Ovary (tissue), 3 donors: Measurements from ENCODE around the gene RAPGEF2.

Experiments
- EP300 ChIP-seq: sonication (generic); formaldehyde crosslinking; IDR thresholded peaks from one replicate; pipeline ENCODE4 v1.6.1; 2017; ENCODE audit warnings: antibody characterized with exemption
- POLR2A ChIP-seq: fragments of 450-650 bp; IDR thresholded peaks from one replicate; pipeline ENCODE4 v1.6.1; 2017; ENCODE audit warnings: antibody characterized with exemption, mild to moderate bottlenecking, moderate library complexity
- TF ChIP-seq, protein P1 (sequence below), 3 donors: fragments of 450-650 bp in 2 of 3; fragments of 200-600 bp in 1 of 3; IDR thresholded peaks; one replicate each; pipeline versions ENCODE4 v1.5.1 to v1.8.0; 2016 to 2022; ENCODE audit warnings: antibody characterized with exemption in 3 of 3, mild to moderate bottlenecking in 1 of 3
- donor health status: DM: no; HTN: no; CAD: no.

- TF ChIP-seq, protein P1, sequence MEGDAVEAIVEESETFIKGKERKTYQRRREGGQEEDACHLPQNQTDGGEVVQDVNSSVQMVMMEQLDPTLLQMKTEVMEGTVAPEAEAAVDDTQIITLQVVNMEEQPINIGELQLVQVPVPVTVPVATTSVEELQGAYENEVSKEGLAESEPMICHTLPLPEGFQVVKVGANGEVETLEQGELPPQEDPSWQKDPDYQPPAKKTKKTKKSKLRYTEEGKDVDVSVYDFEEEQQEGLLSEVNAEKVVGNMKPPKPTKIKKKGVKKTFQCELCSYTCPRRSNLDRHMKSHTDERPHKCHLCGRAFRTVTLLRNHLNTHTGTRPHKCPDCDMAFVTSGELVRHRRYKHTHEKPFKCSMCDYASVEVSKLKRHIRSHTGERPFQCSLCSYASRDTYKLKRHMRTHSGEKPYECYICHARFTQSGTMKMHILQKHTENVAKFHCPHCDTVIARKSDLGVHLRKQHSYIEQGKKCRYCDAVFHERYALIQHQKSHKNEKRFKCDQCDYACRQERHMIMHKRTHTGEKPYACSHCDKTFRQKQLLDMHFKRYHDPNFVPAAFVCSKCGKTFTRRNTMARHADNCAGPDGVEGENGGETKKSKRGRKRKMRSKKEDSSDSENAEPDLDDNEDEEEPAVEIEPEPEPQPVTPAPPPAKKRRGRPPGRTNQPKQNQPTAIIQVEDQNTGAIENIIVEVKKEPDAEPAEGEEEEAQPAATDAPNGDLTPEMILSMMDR (IDR thresholded peaks at IDR 0.05) = no peak
- TF ChIP-seq POLR2A (no peak), EP300 (no peak)
Measured at GRCh38 chr4:159293811-159294515, 191.1 kb downstream of the RAPGEF2 start.
